A673 (cell line): Measurements from ENCODE around the gene MKKS. TPM values are rescaled to one million over a fixed set of nuclear protein-coding genes. Genes with fewer than 3 reads are reported as not detected.

Experiments
- BruUV-seq: library from RNA; stranded (reverse); fragments of 400-500 nt; replicated peaks from 2 replicates; lab custom pipeline; 2021; lab: Mats Ljungman, UMichigan
- CTCF ChIA-PET: fragments of 300-600 bp; sonication (Branson Sonifier 250); formaldehyde crosslinking; loops from one replicate; lab custom pipeline; 2022; ENCODE audit warnings: antibody characterized with exemption; lab: Charles Lee
- POLR2A ChIA-PET: fragments of 300-600 bp; sonication (Branson Sonifier 250); formaldehyde crosslinking; loops from one replicate; lab custom pipeline; 2022; ENCODE audit warnings: antibody characterized with exemption; ENCODE audit not compliant: low non-redundant PET; lab: Charles Lee
- DNase-seq: peaks from one replicate; pipeline ENCODE4 v3.0.0-alpha.2; 2015; ENCODE audit warnings: low spot score
- H3K27ac ChIP-seq: fragments of 200-600 bp; sonication (generic); 2 replicates; pipeline ENCODE4 v1.5.1; 2016; ENCODE audit warnings: mixed run types, low read depth, mild to moderate bottlenecking, mixed read lengths, antibody characterized with exemption, low read length; ENCODE audit not compliant: poor library complexity, severe bottlenecking
- H3K27me3 ChIP-seq: fragments of 200-600 bp; sonication (generic); replicated peaks from 2 replicates; pipeline ENCODE4 v1.6.1; 2017; ENCODE audit warnings: mixed run types, low read depth, mild to moderate bottlenecking, mixed read lengths, antibody characterized with exemption, low read length; ENCODE audit not compliant: insufficient read depth, poor library complexity
- H3K36me3 ChIP-seq: fragments of 200-600 bp; sonication (generic); 2 replicates; pipeline ENCODE4 v1.6.1; 2016; ENCODE audit warnings: mixed run types, mild to moderate bottlenecking, mixed read lengths, antibody characterized with exemption, low read length; ENCODE audit not compliant: insufficient read depth, poor library complexity, severe bottlenecking
- H3K4me1 ChIP-seq: fragments of 200-600 bp; sonication (generic); 2 replicates; pipeline ENCODE4 v1.6.1; 2017; ENCODE audit warnings: mixed run types, mild to moderate bottlenecking, mixed read lengths, antibody characterized with exemption, low read length; ENCODE audit not compliant: insufficient read depth, poor library complexity, severe bottlenecking
- H3K4me3 ChIP-seq: fragments of 200-600 bp; sonication (generic); 2 replicates; pipeline ENCODE4 v1.5.1; 2016; ENCODE audit warnings: low read depth, mixed run types, mild to moderate bottlenecking, mixed read lengths, low read length; ENCODE audit not compliant: poor library complexity, severe bottlenecking
- H3K9me3 ChIP-seq: fragments of 200-600 bp; sonication (generic); 2 replicates; pipeline ENCODE4 v1.6.1; 2016; ENCODE audit warnings: mixed run types, low read depth, mild to moderate bottlenecking, mixed read lengths, antibody characterized with exemption, low read length; ENCODE audit not compliant: poor library complexity, severe bottlenecking
- EZH2 ChIP-seq: fragments of 200-600 bp; sonication (generic); IDR thresholded peaks from 2 replicates; pipeline ENCODE4 v1.6.1; 2017; ENCODE audit warnings: borderline replicate concordance, low read depth, mild to moderate bottlenecking, mixed read lengths, antibody characterized with exemption, low read length; ENCODE audit not compliant: poor library complexity, severe bottlenecking
- intact Hi-C: fragments of 100-400 bp; cut with micrococcal nuclease; formaldehyde crosslinking; loops from one replicate; pipeline ENCODE4 v1.10.0; 2022; ENCODE audit not compliant: unreplicated experiment
- total RNA-seq: library from RNA; stranded (reverse); gene quantifications from 2 replicates; pipeline ENCODE4 v1.2.3, GENCODE V29; 2021
- TF ChIP-seq, protein P1 (sequence below): fragments of 300-800, 200-600 bp; sonication (generic); conservative IDR thresholded peaks from 2 replicates; pipeline ENCODE4 v1.5.1; 2017; ENCODE audit warnings: low read depth, mild to moderate bottlenecking, antibody characterized with exemption, low read length, moderate library complexity, mixed read lengths

MKKS gene
- total RNA-seq, 1 experiment from 2014 or later, result 31.9 TPM

DNA sequence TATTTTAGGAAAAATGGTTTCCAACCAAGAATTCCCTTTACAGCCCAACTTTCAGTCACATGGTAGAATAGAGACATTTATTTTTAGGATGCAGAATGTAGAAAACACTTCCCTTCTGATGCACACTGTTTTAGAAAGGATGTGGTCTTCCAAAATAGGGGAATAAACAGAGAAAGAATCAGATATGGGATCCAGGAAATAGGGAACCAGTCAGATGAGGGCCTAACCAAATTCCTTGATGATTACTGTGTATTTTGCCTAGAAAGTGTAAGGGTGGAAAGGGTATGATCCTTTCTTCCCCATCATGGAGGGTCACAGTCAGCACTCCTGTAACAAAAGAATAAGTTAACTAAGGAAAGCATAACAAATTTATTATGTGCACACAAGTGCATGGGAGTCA, 28.5 kb upstream of the MKKS start:
- no peak overlapping the region for H3K27ac ChIP-seq
- DNase-seq, result no peak
- peaks cover 5% of the 10 kb centered on the region for H3K9me3 ChIP-seq
- H3K36me3 ChIP-seq, result peaks cover 3% of the 10 kb centered on the region
- CTCF ChIA-PET, result no interaction called here
- BruUV-seq, result no TSS peak
- TF ChIP-seq EZH2, result no peak
- TF ChIP-seq, protein P1, sequence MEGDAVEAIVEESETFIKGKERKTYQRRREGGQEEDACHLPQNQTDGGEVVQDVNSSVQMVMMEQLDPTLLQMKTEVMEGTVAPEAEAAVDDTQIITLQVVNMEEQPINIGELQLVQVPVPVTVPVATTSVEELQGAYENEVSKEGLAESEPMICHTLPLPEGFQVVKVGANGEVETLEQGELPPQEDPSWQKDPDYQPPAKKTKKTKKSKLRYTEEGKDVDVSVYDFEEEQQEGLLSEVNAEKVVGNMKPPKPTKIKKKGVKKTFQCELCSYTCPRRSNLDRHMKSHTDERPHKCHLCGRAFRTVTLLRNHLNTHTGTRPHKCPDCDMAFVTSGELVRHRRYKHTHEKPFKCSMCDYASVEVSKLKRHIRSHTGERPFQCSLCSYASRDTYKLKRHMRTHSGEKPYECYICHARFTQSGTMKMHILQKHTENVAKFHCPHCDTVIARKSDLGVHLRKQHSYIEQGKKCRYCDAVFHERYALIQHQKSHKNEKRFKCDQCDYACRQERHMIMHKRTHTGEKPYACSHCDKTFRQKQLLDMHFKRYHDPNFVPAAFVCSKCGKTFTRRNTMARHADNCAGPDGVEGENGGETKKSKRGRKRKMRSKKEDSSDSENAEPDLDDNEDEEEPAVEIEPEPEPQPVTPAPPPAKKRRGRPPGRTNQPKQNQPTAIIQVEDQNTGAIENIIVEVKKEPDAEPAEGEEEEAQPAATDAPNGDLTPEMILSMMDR, result no peak
- no peaks in the 10 kb centered on the region for H3K27me3 ChIP-seq
- intact Hi-C loops, result no loop called here
- no peak overlapping the region for H3K4me3 ChIP-seq
- H3K4me1 ChIP-seq, result peaks cover 20% of the 10 kb centered on the region
- POLR2A ChIA-PET, result no interaction called here

DNA sequence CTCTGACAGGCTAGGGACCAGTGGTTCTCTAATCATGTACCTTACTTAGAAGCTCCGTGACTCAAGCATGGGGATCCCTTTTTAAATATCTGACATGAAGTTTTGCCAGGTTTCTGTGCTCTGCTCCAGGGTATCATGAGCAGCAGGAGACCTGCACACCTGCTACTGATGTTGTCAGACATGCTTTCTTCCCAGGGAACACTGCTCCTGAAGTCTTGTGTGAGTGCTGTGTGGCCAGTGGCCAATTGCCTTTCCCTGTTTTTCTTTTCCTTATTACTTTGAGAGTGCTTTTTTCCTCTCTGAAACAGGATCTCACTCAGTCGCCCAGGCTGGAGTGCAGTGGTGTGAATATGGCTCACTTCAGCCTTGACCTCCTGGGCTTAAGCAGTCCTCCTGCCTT, 27.5 kb upstream of the MKKS start:
- Histone ChIP-seq H3K9me3 (peaks cover 5% of the 10 kb centered on the region), H3K36me3 (peaks cover 3% of the 10 kb centered on the region), H3K4me1 (peaks cover 10% of the 10 kb centered on the region), H3K27me3 (no peaks in the 10 kb centered on the region), H3K4me3 (no peak overlapping the region), H3K27ac (no peak overlapping the region)
- no peak for DNase-seq
- TF ChIP-seq, protein P1, result no peak
- TF ChIP-seq EZH2, result no peak
- POLR2A ChIA-PET, result interaction anchor here (0.6 kb wide), 1 partner anchor 12 kb away, joined by 3 read pairs; no protein-coding TSS in a partner anchor
- CTCF ChIA-PET, result no interaction called here
- intact Hi-C loops, result no loop called here
- no TSS peak for BruUV-seq

DNA sequence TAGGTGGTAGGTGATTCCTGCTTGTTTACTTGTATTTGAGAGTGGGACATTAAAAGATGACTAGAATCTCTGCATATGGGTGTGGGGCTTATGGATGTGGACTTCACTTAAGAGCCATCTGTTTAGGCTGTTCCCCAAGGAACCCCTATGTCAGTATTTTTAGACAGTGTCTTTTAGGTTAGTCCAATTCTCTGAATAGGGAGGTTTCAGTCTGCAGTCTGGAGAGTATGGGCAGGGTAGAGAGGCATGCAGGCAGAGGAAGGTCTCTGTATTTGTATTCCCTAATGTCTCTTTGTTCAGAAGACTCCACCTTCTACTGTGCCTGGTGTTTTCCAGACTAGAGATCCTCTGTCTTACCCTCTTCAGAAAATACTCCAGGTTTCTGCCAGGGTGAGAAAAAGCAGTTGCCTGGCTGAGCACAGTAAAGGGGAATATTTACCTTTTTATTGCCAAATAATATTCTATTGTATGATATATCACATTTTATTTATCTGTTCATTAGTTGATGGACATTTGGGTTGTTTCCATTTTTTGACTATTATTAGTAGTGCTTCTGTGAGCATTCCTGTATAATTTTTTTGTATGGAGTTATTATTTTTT, 20.2 kb upstream of the MKKS start:
- intact Hi-C loops, result no loop called here

More for the DNA sequence above, 20.2 kb upstream of the MKKS start:
- no peaks in the 10 kb centered on the region for H3K36me3 ChIP-seq
- no peak for DNase-seq
- no TSS peak for BruUV-seq
- TF ChIP-seq, protein P1, result no peak
- no peak for TF ChIP-seq EZH2
- ChIA-PET POLR2A (no interaction called here), CTCF (no interaction called here)
- peaks cover 5% of the 10 kb centered on the region for H3K4me1 ChIP-seq
- no peak overlapping the region for H3K27ac ChIP-seq
- H3K27me3 ChIP-seq, result no peaks in the 10 kb centered on the region
- no peaks in the 10 kb centered on the region for H3K9me3 ChIP-seq
- H3K4me3 ChIP-seq, result no peak overlapping the region
